Upper lobe of left lung (tissue), 4 donors: ENCODE results near the gene ANKRD11.

ENCODE experiments used
- CTCF ChIP-seq, 6 experiments: fragments of 450-650 bp in 4 of 6; fragments of 200-600 bp in 2 of 6; sonication (generic) in 2 of 6; IDR thresholded peaks; one replicate each; pipeline ENCODE4 v1.5.1; 2016 to 2019; ENCODE audit warnings: antibody characterized with exemption in 6 of 6
- EP300 ChIP-seq, 4 donors: sonication (generic); formaldehyde crosslinking; IDR thresholded peaks; one replicate each; pipeline ENCODE4 v1.5.1; 2017; ENCODE audit warnings: antibody characterized with exemption in 4 of 4, control low read depth in 2 of 4
- POLR2A ChIP-seq, 4 donors: fragments of 450-650 bp; IDR thresholded peaks; one replicate each; pipeline ENCODE4 v1.5.1; 2016 to 2017; ENCODE audit warnings: antibody characterized with exemption in 4 of 4, mild to moderate bottlenecking in 2 of 4
- POLR2AphosphoS5 ChIP-seq, 2 donors: sonication (generic); formaldehyde crosslinking; IDR thresholded peaks; one replicate each; pipeline ENCODE4 v1.5.1; 2017; ENCODE audit warnings: antibody characterized with exemption in 2 of 2

- TF ChIP-seq CTCF (IDR thresholded peaks at IDR 0.05) (no peak), POLR2AphosphoS5 (IDR thresholded peaks at IDR 0.05) (peak in 1 of 2 donors; percentile 46), EP300 (IDR thresholded peaks at IDR 0.05) (no peak), POLR2A (IDR thresholded peaks at IDR 0.05) (no peak)
Observed at GRCh38 chr16:89292443-89293078, 197.8 kb downstream of the ANKRD11 start.
